ENCODE data around the gene GSPT1. TPM values are rescaled to one million over a fixed set of nuclear protein-coding genes. Genes with fewer than 3 reads are reported as not detected.

GSPT1 gene
- total and polyA plus RNA-seq, 2 donors (not counting 1 experiment from before 2014, with no cell fraction given): 20.6 to 72.6 TPM

DNA sequence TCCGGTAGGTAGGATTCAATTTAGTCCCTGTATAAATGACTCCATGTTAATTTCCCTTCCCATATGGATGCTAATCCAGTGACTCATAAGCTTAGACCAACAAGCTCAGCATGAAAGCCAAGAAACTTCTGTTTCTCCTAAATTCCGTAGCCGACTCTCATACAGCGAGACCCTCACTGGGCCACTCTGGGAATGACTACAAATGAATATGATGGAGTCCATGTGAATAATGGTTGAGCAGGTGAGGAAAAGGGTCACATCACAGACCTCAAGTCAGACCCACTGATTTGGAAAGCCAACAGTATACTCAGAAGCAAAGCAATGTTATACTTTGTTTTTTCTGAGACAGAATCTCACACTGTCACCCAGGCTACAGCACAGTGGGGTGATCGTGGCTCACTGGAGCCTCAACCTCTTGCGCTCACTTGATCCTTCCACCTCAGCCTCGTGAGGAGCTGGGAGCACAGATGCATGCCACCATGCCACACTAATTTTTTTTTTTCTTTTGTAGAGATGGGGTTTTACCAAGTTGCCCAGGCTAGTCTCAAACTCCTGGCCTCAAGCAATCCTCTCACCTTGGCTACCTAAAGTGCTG is 79.0 kb downstream of the GSPT1 start:
- intact Hi-C loops (cut with micrococcal nuclease): no loop called here
- no peaks in the 10 kb centered on the region for H3K9me3 Mint-ChIP-seq (ENCODE audit: insufficient read depth)
- H3K36me3 ChIP-seq (replicated peaks in 1 of 2; ENCODE audit: control extremely low read depth in 1 of 2, control insufficient read depth in 1 of 2, extremely low read depth in 1 of 2, insufficient read depth in 2 of 2, low read length in 1 of 2): peaks cover 8 to 53% of the 10 kb centered on the region in 2 experiments
- H3K27me3 ChIP-seq (replicated peaks in 1 of 4; ENCODE audit: control extremely low read depth in 1 of 4, control insufficient read depth in 3 of 4, insufficient read depth in 4 of 4, low read length in 3 of 4): no peaks in the 10 kb centered on the region
- no peaks in the 10 kb centered on the region for H3K4me1 Mint-ChIP-seq
- no peak for DNase-seq
- no peaks in the 10 kb centered on the region for H3K4me1 ChIP-seq (ENCODE audit: control insufficient read depth in 2 of 2, insufficient read depth in 2 of 2, low read length in 2 of 2)
- H3K4me3 ChIP-seq (ENCODE audit: control extremely low read depth in 1 of 5, extremely low read depth in 1 of 5, insufficient read depth in 1 of 5, low read depth in 2 of 5, low read length in 4 of 5): no peak overlapping the region
- ATAC-seq (ENCODE audit: low read depth): no peak
- H3K9me3 ChIP-seq (ENCODE audit: control extremely low read depth in 1 of 3, control insufficient read depth in 2 of 3, insufficient read depth in 1 of 3, low read length in 2 of 3): no peaks in the 10 kb centered on the region
- ChIA-PET CTCF (no interaction called here), POLR2A (no interaction called here)
- H3K27ac Mint-ChIP-seq: no peak overlapping the region
- H3K4me3 Mint-ChIP-seq: no peak overlapping the region
- 100% methylated on average over 3 of the region's 7 CpGs for WGBS (ENCODE audit: insufficient coverage)
- H3K9ac ChIP-seq (ENCODE audit: low read length): no peak overlapping the region
- H3K27ac ChIP-seq (ENCODE audit: low read length in 2 of 2): no peak overlapping the region
- no peak for TF ChIP-seq EZH2 (IDR thresholded peaks at IDR 0.05; ENCODE audit: borderline replicate concordance, insufficient read depth, low read depth, low read length, poor library complexity, severe bottlenecking)
- TF ChIP-seq, protein P1, sequence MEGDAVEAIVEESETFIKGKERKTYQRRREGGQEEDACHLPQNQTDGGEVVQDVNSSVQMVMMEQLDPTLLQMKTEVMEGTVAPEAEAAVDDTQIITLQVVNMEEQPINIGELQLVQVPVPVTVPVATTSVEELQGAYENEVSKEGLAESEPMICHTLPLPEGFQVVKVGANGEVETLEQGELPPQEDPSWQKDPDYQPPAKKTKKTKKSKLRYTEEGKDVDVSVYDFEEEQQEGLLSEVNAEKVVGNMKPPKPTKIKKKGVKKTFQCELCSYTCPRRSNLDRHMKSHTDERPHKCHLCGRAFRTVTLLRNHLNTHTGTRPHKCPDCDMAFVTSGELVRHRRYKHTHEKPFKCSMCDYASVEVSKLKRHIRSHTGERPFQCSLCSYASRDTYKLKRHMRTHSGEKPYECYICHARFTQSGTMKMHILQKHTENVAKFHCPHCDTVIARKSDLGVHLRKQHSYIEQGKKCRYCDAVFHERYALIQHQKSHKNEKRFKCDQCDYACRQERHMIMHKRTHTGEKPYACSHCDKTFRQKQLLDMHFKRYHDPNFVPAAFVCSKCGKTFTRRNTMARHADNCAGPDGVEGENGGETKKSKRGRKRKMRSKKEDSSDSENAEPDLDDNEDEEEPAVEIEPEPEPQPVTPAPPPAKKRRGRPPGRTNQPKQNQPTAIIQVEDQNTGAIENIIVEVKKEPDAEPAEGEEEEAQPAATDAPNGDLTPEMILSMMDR (IDR thresholded peaks at IDR 0.05): no peak
- H3K27me3 Mint-ChIP-seq: no peaks in the 10 kb centered on the region
- H3K79me2 ChIP-seq (ENCODE audit: control insufficient read depth, insufficient read depth, low read length): no peaks in the 10 kb centered on the region
- H2AFZ ChIP-seq (ENCODE audit: insufficient read depth, low read depth, low read length, poor library complexity, severe bottlenecking): no peak overlapping the region
- no peak overlapping the region for H3K4me2 ChIP-seq (replicated peaks; ENCODE audit: low read depth, low read length, poor library complexity, severe bottlenecking)
- H4K20me1 ChIP-seq (ENCODE audit: control insufficient read depth, insufficient read depth, low read length, poor library complexity, severe bottlenecking): peaks cover 6% of the 10 kb centered on the region

DNA sequence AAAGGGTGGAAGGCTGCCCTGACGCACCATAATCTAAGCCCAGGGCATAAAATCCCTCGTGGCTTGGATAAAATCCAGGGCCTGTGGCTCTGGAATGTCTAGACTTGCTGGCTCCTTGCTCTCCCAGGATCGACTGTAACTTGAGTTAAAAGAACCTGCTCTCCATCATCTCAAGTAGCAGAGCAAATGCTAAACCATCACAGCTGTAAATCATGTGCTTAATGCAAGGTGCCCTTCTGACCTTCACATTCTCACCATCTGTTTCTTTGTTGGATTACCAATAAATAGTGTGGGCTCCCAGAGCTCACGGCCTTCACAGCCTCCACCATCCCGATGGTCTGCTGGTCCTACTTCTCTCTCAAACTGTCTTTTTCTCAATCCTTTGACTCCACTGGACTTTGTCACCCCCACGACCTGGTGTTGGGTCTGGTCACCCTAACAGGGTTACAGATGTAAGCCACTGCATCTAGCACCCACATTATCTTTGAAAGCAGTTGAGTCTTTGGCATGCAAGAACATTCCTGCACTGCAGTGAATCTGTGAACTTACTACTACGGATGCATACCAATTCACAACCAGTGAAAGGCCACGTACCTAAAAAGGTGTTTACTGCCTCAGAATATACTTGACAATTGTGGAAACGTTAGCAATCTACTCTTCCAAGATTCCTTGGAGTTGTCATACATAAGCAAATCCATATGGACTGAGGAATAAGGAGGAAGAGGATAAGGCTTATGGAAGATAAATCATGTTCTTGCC is 79.7 kb downstream of the GSPT1 start:
- intact Hi-C loops (cut with micrococcal nuclease): no loop called here
- POLR2A ChIA-PET: no interaction called here
- H3K4me3 Mint-ChIP-seq: no peak overlapping the region
- TF ChIP-seq EZH2 (IDR thresholded peaks at IDR 0.05; ENCODE audit: borderline replicate concordance, insufficient read depth, low read depth, low read length, poor library complexity, severe bottlenecking): no peak
- TF ChIP-seq, protein P1 (IDR thresholded peaks at IDR 0.05): no peak
- H3K9me3 ChIP-seq (ENCODE audit: control extremely low read depth in 1 of 3, control insufficient read depth in 2 of 3, insufficient read depth in 1 of 3, low read length in 2 of 3): no peaks in the 10 kb centered on the region
- H3K4me1 Mint-ChIP-seq: no peaks in the 10 kb centered on the region
- H3K27me3 Mint-ChIP-seq: no peaks in the 10 kb centered on the region
- WGBS (ENCODE audit: insufficient coverage): 88% methylated on average over 6 of the region's 9 CpGs
- H3K9ac ChIP-seq (ENCODE audit: low read length): no peak overlapping the region
- no peak overlapping the region for H3K4me2 ChIP-seq (replicated peaks; ENCODE audit: low read depth, low read length, poor library complexity, severe bottlenecking)
- H3K4me1 ChIP-seq (ENCODE audit: control insufficient read depth in 2 of 2, insufficient read depth in 2 of 2, low read length in 2 of 2): no peaks in the 10 kb centered on the region
- H3K27ac Mint-ChIP-seq: no peak overlapping the region
- peaks cover 8 to 46% of the 10 kb centered on the region in 2 experiments for H3K36me3 ChIP-seq (replicated peaks in 1 of 2; ENCODE audit: control extremely low read depth in 1 of 2, control insufficient read depth in 1 of 2, extremely low read depth in 1 of 2, insufficient read depth in 2 of 2, low read length in 1 of 2)
- no peaks in the 10 kb centered on the region for H3K27me3 ChIP-seq (replicated peaks in 1 of 4; ENCODE audit: control extremely low read depth in 1 of 4, control insufficient read depth in 3 of 4, insufficient read depth in 4 of 4, low read length in 3 of 4)
- no peak overlapping the region for H2AFZ ChIP-seq (ENCODE audit: insufficient read depth, low read depth, low read length, poor library complexity, severe bottlenecking)
- no peak for ATAC-seq (ENCODE audit: low read depth)
- no peaks in the 10 kb centered on the region for H3K79me2 ChIP-seq (ENCODE audit: control insufficient read depth, insufficient read depth, low read length)
- no peak overlapping the region for H3K27ac ChIP-seq (ENCODE audit: low read length in 2 of 2)
- H3K4me3 ChIP-seq (ENCODE audit: control extremely low read depth in 1 of 5, extremely low read depth in 1 of 5, insufficient read depth in 1 of 5, low read depth in 2 of 5, low read length in 4 of 5): no peak overlapping the region
- H3K9me3 Mint-ChIP-seq (ENCODE audit: insufficient read depth): no peaks in the 10 kb centered on the region
- H4K20me1 ChIP-seq (ENCODE audit: control insufficient read depth, insufficient read depth, low read length, poor library complexity, severe bottlenecking): peaks cover 4% of the 10 kb centered on the region
- no peak for DNase-seq
- CTCF ChIA-PET: no interaction called here

Data from B cell (primary cell).